HUES6 (cell line): ENCODE data around the gene TCFL5.

ENCODE experiments used
- H3K27ac ChIP-seq: 2 replicates; pipeline ENCODE4 v1.7.0; 2013; ENCODE audit warnings: low read depth, mild to moderate bottlenecking, low read length, inconsistent platforms
- H3K27me3 ChIP-seq: 2 replicates; pipeline ENCODE4 v1.6.1; 2013; ENCODE audit warnings: low read length; ENCODE audit not compliant: control insufficient read depth, insufficient read depth
- H3K36me3 ChIP-seq: 2 replicates; pipeline ENCODE4 v1.6.1; 2013; ENCODE audit warnings: low read length; ENCODE audit not compliant: control insufficient read depth, insufficient read depth
- H3K4me1 ChIP-seq: 2 replicates; pipeline ENCODE4 v1.6.1; 2013; ENCODE audit warnings: low read length; ENCODE audit not compliant: control insufficient read depth, insufficient read depth
- H3K4me3 ChIP-seq: 2 replicates; pipeline ENCODE4 v1.5.1; 2013; ENCODE audit warnings: low read depth, low read length
- H3K9ac ChIP-seq: one replicate; pipeline ENCODE4 v1.6.1; 2013; ENCODE audit warnings: mild to moderate bottlenecking, low read length
- H3K9me3 ChIP-seq: 2 replicates; pipeline ENCODE4 v1.6.1; 2013; ENCODE audit warnings: low read depth, low read length; ENCODE audit not compliant: control insufficient read depth, insufficient read depth

TCFL5 gene

GRCh38 chr20:62794007-62794724 is 67.5 kb downstream of the TCFL5 start:
- no peak overlapping the region for H3K27ac ChIP-seq
- H3K4me1 ChIP-seq = peaks cover 8% of the 10 kb centered on the region
- no peaks in the 10 kb centered on the region for H3K9me3 ChIP-seq
- peaks cover 17% of the 10 kb centered on the region for H3K36me3 ChIP-seq
- peak overlapping the region; percentile 80 for H3K4me3 ChIP-seq
- H3K9ac ChIP-seq = peak overlapping the region; percentile 47
- H3K27me3 ChIP-seq = peaks cover 7% of the 10 kb centered on the region

- Histone ChIP-seq H3K4me1 (peaks cover 8% of the 10 kb centered on the region), H3K27ac (no peak overlapping the region), H3K9ac (no peak overlapping the region), H3K9me3 (no peaks in the 10 kb centered on the region), H3K27me3 (peaks cover 7% of the 10 kb centered on the region), H3K36me3 (peaks cover 12% of the 10 kb centered on the region), H3K4me3 (peak overlapping the region; percentile 44)
Observed at GRCh38 chr20:62793757-62794006, 67.9 kb downstream of the TCFL5 start.

- Histone ChIP-seq H3K4me3 (no peak overlapping the region), H3K9ac (no peak overlapping the region), H3K4me1 (peaks cover 8% of the 10 kb centered on the region), H3K9me3 (no peaks in the 10 kb centered on the region), H3K36me3 (peaks cover 7% of the 10 kb centered on the region), H3K27ac (no peak overlapping the region), H3K27me3 (peaks cover 7% of the 10 kb centered on the region)
Observed at GRCh38 chr20:62792940-62793756, 68.5 kb downstream of the TCFL5 start.

GRCh38 chr20:62792182-62792939 is 69.3 kb downstream of the TCFL5 start:
- H3K27ac ChIP-seq = no peak overlapping the region
- H3K9me3 ChIP-seq = no peaks in the 10 kb centered on the region
- peaks cover 8% of the 10 kb centered on the region for H3K4me1 ChIP-seq

GRCh38 chr20:62791301-62792181 is 70.1 kb downstream of the TCFL5 start:
- no peaks in the 10 kb centered on the region for H3K9me3 ChIP-seq
- H3K27ac ChIP-seq = no peak overlapping the region
- H3K4me1 ChIP-seq = peaks cover 8% of the 10 kb centered on the region
- H3K4me3 ChIP-seq = peak overlapping the region; percentile 40
- H3K9ac ChIP-seq = no peak overlapping the region
- H3K36me3 ChIP-seq = no peaks in the 10 kb centered on the region
- peaks cover 7% of the 10 kb centered on the region for H3K27me3 ChIP-seq

More at GRCh38 chr20:62792182-62792939, 69.3 kb downstream of the TCFL5 start:
- H3K9ac ChIP-seq = no peak overlapping the region
- H3K36me3 ChIP-seq = no peaks in the 10 kb centered on the region
- peaks cover 7% of the 10 kb centered on the region for H3K27me3 ChIP-seq
- no peak overlapping the region for H3K4me3 ChIP-seq
